HepG2 (cell line): ENCODE data around the gene C3orf18.

Experiments
- MAFG ChIP-seq: sonication (generic); formaldehyde crosslinking; IDR thresholded peaks from 2 replicates; pipeline ENCODE4 v1.5.1; 2020; ENCODE audit warnings: mild to moderate bottlenecking, missing genetic modification reagents
- ZNF180 ChIP-seq: sonication (generic); formaldehyde crosslinking; IDR thresholded peaks from 2 replicates; pipeline ENCODE4 v1.4.0; 2020; ENCODE audit warnings: low read depth, missing genetic modification reagents, borderline replicate concordance
- TF ChIP-seq, protein P1 (sequence below): IDR thresholded peaks from 2 replicates; pipeline ENCODE4 v1.6.1; 2016; ENCODE audit warnings: control low read depth

DNA sequence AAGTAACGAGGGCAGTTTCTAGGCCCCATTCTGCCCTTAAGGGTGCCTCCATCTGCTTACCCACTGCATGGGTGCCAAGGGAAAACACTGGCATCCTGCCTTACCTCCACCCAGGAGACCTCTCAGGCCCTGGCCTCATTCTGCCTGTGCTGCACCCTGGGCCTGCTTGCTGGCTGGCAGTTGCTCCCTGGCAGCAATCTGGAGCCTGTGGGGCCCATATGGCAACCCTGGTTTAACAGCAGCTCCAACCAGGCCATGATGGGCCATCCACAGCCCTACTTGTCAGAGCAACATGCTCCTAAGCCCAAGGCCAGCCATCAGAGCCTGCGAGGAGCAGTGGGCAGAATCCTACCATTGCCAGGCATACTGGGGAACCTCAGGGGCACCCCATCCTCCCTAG is 3.7 kb downstream of the C3orf18 start:
- TF ChIP-seq MAFG (no peak), ZNF180 (CRISPR knock-in tag) (no peak)
- TF ChIP-seq, protein P1, sequence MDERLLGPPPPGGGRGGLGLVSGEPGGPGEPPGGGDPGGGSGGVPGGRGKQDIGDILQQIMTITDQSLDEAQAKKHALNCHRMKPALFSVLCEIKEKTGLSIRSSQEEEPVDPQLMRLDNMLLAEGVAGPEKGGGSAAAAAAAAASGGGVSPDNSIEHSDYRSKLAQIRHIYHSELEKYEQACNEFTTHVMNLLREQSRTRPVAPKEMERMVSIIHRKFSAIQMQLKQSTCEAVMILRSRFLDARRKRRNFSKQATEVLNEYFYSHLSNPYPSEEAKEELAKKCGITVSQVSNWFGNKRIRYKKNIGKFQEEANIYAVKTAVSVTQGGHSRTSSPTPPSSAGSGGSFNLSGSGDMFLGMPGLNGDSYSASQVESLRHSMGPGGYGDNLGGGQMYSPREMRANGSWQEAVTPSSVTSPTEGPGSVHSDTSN = no peak
